HS-27A (cell line): Measurements from ENCODE around the gene LSM7.
"Not testable (repeated sequence)": the region's sequence is repeated elsewhere in the genome, so short reads cannot be mapped to it uniquely, and the experiment has no call there.

Source experiments
- DNase-seq: peaks from one replicate; pipeline ENCODE4 v3.0.0-alpha.2; 2012; ENCODE audit warnings: low read depth, missing footprints

Gene LSM7

GRCh38 chr19:2302319-2303210, 25.8 kb downstream of the LSM7 start:
- no peak for DNase-seq

- DNase-seq, result no peak
These were observed 27.9 kb downstream of the LSM7 start for GRCh38 chr19:2300533-2300932.

DNA sequence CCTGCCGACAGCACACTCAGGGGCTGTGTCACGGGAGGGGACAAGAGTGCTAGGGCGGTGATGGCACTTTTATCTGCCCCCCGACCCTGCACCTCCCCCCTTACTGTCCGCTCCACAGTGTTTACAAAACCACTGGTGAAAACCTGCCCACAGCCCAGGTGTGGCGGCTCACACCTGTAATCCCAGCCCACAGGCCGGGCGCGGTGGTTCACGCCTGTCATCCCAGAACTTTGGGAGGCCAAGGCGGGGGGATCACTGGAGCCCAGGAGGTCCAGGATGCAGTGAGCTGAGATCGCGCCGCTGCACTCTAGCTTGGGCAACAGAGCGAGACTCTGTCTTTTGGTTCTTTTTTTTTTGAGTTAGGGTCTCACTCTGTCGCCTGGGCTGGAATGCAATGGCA, 32.2 kb downstream of the LSM7 start:
- DNase-seq, result no peak

DNA sequence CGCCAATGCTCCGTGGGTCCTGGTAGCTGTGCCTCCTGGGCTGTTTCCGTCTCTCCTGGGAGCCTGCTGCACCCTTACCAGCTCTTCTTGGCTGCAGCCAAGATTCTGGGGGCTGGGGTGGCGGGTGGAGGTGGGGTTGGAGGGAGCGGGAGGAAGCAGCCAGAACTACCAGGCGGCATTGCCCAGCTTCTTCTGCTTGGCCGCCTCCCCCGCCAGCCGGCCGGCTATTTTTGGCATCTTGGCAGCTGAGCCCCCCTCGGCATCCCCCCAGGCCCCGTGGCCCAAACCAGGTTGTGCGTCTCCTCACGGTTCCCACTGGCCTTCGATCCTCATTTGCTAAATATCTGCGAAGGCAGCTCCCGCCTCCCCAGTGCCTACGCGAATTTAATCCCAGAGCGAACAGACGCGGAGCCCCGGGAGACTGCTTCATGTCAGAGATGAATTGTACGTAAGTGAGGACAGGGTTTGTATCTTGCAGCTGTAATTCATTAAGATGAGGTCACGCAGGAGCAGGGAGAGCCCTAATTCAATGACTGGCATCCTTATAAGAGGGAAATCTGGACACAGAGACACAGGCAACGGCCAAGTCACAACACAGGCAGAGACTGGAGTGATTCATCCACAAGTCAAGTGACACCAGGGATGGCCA, 33.6 kb downstream of the LSM7 start:
- no peak for DNase-seq

DNA sequence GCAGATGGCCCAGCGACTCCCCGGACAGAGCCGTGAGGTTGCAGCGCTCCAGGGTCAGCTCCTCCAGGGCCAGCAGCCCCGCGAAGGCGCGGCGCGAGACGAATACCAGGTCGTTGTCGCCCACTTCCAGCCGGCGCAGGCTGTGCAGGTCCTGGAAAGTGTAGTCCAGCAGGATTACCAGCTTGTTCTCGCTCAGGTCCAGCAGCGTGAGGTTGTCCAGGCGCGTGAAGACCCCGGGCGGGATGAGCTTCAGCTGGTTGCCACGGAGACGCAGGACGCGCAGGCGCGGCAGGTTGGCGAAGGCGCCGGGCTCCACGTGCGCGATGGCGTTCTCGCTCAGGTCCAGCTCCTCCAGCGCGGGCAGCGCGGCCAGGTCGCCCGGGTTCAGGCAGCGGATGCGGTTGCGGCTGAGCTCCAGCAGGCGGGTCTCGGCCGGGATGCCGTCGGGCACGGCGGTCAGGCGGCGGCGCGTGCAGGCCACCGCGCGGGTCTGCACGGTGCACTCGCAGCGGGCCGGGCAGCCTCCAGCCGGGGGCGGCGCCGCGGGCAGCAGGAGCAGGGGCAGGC, 37.1 kb downstream of the LSM7 start:
- DNase-seq, result no peak

DNA sequence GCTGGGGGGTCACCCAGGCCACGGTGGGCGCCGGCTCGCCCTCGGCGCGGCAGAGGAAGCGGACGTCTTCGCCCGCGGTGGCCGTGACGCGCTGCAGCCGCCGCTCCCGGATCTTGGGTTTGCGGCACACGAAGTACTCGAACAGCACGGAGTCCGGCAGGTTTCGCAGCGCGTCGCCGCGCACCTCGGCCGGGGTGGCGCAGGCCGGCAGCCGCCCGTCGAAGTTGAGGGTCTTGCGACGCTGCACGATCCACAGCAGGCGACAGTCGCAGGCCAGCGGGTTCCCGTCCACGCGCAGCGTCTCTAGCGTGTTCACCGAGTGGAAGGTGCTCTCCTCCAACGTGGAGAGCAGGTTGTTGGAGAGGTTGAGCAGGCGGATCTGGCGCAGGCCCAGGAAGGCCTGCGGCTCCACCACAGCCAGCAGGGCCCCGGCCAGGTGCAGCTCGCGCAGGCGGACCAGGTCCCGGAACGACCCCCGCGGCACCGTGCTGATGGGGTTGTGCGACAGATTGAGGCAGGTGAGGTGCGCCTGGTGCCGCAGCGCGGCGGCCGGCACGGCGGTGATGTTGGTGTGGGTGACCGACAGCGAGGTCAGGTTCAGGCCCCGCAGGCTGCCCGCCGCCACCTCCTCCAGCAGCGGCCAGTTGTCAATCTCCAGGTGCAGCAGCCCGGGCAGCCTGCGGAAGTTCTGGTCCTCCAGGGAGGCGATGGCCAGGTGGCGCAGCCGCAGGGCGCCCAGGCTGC, 37.8 kb downstream of the LSM7 start:
- no peak for DNase-seq

GRCh38 chr19:2289714-2290435, 38.5 kb downstream of the LSM7 start:
- DNase-seq, result no peak

GRCh38 chr19:2288818-2289713, 39.3 kb downstream of the LSM7 start:
- DNase-seq, result no peak

DNA sequence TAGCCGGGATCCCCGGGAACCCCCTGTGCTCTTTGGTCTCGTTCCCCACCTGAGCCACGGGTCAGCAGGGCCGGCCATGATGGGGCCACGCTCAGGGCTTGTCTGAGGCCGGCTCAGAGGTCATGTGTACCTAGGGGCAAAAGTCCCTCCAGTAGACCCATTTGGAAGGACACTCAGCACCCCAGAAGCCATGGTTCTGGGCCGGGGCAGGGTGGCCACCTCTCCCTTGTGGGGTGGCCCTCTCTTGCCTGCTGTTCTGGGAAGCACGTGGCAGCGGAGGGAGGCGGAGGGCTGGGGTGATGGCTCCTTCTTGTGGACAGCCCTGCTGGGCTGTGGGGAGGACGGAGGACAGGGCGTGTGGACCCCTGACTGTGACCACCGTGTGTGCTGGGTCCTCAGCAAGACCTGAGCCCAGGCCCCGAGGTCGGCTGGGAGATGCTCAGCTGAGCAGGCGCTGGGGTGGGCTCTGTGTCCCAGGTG, 40.0 kb downstream of the LSM7 start:
- no peak for DNase-seq

- DNase-seq, result no peak
These were observed 40.6 kb downstream of the LSM7 start for GRCh38 chr19:2287585-2288337.

GRCh38 chr19:2286402-2287140, 41.8 kb downstream of the LSM7 start:
- DNase-seq, result no peak

DNA sequence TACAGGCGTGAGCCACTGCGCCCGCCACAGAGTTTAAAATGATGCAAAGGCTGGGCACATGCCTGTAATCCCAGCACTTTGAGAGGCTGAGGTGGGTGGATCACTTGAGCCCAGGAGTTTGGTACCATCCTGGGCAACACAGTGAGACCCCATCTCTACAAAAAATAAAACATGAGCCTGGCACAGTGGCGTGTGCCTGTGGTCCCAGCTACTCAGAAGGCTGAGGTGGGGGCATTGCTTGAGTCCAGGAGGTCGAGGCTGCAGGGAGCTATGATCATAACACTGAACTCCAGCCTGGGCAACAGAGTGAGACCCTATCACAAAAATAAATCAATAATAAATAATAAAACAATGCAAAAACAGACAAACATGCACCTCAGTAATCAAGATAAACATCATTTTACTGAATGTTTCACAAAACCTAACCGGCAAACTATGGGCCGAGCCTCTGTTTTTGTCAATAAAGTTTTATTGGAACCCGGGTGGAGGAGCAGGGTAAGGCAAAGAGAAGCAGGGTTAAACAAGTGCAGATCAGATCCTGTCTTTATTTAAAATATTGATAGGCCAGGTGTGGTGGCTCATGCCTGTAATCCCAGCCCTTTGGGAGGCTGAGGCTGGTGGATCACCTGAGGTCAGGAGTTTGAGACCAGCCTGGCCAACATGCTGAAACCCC, 44.4 kb downstream of the LSM7 start:
- DNase-seq, result no peak

- DNase-seq, result no peak
These were observed 45.5 kb downstream of the LSM7 start for GRCh38 chr19:2282862-2283237.

DNA sequence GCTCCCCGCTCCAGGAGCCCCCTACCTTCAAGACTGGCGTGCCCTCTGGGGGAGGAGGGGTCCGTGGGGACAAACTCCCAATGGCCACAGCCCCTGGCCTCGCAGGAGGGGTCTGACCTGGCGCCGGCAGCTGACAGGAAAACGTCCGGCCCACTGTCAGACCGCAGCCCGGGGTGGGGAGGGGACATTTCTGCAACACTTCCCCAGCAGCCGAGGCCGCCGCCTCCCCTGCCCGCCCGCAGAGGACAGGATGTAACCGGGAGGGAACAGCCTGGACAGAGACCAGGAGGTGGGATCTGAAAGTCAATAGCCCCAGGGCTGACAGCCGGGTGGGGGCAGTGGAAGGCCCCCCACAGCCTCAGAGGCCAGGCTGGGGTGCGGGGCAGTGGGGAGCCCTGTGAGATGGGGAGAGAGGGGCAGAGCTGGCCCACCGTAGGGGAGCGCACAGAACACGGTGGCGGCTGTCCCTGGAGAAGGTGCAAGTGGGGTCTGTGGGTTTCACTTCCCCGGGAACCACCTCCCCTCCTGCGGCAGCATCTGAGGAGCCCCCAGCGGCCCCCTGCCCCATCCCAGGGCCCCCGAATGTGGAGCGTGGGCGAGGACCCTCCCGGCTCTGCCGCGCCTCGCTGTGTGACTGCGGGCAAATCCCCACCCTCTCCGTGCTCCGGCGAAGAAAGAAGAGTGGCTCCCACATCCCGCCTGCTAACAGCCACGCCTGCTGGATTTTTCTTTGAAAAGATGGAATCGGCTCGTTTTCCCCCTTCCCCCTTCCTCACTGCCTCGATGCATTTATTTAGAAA, 46.1 kb downstream of the LSM7 start, which contains the start of gene PEAK3:
TSS of gene PEAK3 (minus strand) at position 114 of the 800 bp plus-strand sequence. CDS start 1,244 bp downstream, outside the sequence.
- no peak for DNase-seq

DNA sequence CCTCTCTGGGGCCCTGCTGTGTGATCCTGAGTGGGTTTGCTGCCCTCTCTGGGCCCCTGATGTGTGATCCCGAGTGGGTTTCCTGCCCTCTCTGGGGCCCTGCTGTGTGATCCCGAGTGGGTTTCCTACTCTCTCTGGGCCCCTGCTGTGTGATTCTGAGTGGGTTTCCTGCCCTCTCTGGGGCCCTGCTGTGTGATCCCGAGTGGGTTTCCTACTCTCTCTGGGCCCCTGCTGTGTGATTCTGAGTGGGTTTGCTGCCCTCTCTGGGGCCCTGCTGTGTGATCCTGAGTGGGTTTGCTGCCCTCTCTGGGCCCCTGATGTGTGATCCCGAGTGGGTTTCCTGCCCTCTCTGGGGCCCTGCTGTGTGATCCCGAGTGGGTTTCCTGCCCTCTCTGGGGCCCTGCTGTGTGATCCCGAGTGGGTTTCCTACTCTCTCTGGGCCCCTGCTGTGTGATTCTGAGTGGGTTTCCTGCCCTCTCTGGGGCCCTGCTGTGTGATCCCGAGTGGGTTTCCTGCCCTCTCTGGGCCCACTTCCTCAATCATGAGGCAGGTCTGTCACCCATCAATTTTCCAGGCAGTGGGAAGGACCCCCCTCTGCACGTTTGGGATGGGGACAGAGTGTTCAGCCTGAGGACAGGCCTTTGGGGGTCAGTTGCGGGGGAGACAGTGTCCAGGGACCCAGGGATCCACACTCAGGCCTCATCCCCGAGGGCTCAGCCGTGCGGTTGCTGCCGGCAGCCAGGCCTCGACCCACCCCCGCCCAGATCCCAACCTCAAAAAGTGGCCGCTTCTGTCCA, 46.9 kb downstream of the LSM7 start:
- not testable (repeated sequence) for DNase-seq

- no peak for DNase-seq
These were observed 47.6 kb downstream of the LSM7 start for GRCh38 chr19:2280633-2281264.
